Germinal center (tissue), 1 donor: ENCODE measurements around the gene TSHZ1.
"Not testable (repeated sequence)": the region's sequence is repeated elsewhere in the genome, so short reads cannot be mapped to it uniquely, and the experiment has no call there.

Source experiments
- DNase-seq: peaks from one replicate; pipeline ENCODE4 v3.0.0; 2012; ENCODE audit warnings: mixed read lengths, low spot score

Gene TSHZ1

DNA sequence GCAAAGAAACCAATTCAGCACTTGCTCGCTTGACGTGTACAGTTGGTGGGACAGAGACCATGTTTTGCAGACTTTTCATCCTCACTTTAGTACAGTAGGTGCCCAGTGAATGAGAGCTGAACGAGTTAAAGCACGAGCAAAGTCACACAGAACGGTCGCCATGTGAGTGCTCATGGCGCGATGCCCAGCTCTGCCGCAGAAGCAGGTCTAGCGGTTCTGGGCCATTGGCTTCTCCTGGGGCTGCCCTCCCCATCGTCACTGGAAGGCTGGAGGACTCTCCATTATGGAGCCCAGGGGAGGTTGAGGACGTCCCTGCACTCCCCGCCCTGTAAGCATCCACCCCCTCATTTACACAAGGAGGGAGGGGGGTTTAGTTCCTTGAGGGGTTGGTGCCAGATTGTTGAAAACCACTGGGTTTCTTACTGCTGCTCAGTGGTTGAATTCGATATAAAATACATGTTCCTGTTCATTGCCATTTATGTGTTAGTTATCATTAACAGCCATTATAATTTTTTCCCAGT, 26.6 kb upstream of the TSHZ1 start:
- no peak for DNase-seq

DNA sequence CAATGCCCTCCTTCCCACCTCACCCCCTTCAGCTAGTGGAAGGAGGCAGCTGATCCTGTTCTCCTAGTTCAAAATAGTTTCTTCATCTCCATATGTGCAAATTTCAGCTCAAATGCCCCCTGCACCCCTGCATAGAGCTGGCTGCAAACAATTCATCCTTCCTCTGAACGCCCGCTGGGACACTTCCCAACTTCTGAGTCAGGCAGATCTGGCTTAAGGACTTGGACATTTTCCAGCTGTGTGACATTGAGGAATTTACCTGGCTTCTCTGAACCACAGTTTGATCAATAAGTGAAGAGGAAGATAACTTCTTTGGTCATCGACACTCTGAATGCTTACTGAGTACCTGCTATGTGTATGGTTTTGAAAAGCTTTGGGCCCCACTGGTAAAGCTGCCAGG, 25.1 kb upstream of the TSHZ1 start:
- DNase-seq = no peak

DNA sequence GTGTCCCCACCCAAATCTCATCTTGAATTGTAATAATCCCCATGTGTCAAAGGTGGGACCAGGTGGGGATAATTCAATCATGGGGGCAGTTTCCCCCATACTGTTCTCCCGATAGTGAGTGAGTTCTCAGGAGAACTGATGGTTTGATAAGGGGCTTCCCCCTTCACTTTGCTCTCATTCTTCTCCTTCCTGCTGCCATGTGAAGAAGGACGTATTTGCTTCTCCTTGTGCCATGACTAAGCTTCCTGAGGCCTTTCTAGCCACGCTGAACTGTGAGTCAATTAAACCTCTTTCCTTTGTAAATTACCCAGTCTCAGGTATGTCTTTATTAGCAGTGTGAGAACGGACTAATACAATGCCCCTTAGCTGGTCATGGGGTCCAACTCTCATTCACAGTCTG, 22.9 kb upstream of the TSHZ1 start:
- DNase-seq = not testable (repeated sequence)

DNA sequence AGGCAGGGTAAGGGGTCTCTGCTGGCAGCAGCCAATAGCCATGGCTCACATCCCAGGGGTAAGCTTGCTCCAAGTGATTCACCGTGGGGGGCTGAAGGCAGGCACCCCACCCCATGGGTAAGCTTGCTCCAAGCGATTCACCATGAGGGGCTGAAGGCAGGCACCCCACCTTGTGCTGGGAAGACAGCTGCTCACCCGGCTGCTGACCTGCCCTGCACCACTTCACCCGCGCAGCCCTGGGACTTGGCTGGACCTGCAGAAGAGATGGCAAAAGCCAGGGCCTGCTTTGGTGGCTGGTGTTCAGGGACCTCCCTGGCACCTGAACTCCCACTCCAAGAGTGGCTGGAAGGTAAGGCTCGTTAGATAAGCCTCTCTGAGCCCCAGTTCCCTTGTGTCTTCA, 20.9 kb upstream of the TSHZ1 start:
- no peak for DNase-seq

DNA sequence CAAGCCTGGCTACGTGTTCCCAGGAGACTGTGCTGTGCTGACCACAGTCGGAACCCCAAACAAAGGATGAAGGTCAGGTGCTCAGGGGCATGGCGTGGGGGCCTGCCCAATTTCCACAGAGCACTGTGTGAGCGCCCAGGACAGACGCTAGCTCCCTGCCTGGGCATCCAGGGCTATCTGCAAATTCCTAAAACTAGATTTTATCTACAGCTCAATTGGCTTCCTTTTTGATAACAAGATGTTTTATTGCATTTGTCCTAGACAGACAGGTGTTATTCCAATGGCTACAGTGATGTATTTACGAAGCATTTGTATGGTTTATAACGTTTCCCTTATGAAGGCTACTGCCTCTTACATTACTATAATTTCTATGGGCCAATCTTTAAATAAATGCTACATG, 17.7 kb upstream of the TSHZ1 start:
- DNase-seq = no peak

DNA sequence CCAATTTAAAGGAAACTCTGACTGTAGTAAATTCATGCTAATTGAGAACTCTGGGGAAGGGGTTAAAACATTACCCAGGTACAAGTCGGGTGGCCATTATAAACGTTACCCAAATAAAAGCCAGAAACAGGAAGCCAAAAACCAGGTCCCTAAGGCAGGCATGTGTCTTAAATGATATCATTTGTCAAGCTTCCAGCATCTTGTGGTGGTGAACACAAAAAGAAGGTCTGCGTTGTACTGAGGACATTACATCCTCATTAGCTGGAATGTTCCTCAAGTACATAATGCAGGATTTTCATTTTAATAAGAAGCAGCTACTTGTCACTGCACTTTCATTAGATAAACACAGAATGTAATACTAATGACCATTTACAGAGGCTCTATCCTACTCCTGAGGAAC, 12.6 kb upstream of the TSHZ1 start:
- DNase-seq = no peak

DNA sequence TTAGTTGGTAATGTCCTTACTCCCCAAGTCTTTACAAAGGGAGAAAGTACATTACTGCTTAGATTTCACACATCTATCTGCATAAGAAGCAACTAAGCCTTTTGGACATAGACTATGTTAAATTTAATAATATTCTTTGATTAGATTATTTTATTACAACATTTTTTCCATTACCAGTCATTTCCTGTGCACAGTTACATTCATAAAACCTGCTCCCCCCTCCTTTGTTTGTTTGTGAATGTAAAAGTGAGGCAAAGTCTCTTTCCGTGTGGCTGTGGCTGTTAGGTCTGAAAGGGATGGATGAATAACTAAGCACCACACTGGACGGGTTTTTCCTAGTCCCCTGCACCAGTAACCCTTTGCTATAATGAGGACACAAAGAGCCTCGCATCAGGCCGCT, 11.3 kb upstream of the TSHZ1 start:
- no peak for DNase-seq

DNA sequence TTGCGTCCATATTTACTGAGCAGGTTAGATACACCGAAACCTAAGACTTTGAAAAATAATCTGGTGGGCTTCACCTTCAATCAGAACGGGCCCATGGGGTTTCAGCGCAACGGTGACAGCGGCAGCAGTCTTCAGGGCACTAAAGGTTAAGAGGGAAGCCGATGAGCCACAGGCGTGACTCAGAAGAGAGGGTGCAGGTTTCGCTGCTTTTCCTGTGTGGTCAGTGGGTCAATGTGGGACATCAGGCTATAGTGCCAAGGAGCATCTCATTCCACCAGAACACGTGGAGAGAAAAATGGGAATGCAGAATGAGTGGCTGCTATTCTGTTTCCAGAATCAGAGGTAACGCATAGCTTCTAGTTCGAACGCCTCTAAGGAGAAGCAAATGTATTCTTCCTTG, 10.5 kb upstream of the TSHZ1 start:
- no peak for DNase-seq

DNA sequence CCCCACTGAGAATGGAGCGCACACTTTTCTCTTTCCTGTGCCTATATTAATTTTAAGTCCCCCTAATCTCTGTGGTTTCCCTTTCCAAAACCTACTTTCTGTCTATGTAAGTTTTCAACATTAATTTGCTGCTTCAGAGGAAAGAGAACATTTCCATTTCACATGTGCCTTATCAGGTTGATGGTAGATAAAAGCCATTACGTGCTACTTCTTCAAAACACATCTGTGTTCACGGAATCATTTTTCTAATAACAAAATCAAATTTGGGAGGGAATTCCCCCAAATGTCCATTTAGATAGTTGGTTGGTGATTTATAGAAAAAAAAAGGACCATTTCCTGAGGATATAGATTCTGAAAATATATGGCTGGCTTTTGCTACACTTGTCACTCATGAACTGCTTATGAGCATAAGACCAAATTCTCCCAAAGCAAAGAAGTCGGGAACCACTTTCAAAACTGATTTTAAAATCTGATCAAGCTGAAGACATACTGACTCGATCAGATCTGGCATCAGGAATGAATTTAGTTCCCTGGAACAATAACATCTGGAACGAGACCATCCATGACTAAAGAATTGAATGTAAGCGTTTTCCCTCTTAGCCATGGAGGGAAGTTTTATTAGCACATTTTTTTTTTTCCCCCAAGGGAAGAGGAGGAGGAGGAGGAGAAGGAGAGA, 9.9 kb upstream of the TSHZ1 start:
- DNase-seq = no peak

DNA sequence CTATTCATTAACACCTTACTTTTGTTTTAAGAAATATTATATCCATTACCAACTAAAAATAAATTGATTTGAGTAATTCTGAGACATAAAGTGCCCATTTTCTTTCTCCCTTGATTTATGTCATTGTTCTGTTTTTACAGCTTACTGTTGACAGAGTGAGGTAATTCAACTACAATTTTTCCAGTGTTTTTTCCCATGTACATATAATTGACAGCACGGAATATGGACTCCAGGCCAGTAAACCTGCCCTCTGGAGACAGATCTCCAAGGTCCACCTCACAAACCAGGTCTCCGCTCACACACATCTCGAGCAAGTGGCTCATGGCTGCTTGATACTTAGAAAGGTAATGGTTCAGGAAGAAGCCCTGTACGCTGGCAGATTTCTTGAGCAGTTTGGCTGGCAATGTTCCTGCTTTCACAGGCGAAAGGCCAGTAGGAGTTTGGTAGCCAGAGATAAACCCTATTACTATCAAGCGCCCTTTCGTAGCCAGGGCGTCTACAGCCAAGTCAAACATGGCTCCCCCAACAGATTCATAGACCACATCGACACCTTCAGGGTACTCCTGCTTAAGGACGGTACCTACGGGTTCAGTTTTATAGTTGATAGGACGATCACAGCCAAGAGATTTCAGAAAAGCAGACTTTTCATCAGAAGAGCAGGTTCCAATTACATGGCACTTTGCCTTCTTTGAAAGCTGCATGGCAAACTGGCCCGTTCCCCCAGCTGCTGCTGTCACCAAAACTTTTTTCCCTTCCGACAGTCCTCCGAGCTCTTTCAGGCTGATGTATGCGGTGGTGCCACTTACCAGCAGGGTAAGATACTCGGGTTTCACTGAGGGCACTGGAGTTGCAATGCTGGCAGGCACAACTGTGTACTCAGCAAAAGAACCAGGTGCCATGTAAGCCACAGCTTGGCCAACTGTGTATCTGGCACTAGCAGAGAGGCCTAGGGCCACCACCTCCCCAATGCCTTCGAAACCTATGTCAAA, 9.0 kb upstream of the TSHZ1 start:
- no peak for DNase-seq

DNA sequence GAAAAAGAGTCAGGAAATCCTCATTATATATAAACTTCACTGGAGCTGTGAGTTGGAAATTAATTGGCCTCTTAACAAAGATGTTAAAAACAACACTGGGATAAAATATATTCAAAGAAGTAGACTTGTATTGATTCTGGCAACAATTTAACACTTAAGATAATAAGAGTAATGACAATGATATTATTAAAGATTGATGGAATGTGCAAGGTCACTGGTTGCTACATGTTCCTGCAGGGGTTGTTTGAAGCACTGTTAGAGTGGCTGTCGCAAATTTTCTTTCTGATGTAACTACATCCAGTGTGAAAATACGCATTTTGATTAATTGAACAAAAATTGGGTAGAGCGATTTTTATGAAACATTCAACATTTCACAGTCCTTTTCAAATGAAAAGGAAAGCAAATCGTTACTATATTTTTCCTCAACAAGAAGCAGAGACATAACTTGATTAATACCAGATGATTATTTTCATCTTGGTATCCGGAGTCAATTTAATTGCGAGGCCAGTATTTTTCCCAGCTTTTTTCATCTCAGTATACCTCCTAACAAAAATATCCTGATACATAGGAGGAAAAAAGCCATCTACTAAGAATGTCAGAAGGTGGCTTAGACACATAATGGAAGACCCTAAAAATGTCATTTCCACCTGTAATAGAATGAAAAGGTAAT, 7.8 kb upstream of the TSHZ1 start:
- no peak for DNase-seq

DNA sequence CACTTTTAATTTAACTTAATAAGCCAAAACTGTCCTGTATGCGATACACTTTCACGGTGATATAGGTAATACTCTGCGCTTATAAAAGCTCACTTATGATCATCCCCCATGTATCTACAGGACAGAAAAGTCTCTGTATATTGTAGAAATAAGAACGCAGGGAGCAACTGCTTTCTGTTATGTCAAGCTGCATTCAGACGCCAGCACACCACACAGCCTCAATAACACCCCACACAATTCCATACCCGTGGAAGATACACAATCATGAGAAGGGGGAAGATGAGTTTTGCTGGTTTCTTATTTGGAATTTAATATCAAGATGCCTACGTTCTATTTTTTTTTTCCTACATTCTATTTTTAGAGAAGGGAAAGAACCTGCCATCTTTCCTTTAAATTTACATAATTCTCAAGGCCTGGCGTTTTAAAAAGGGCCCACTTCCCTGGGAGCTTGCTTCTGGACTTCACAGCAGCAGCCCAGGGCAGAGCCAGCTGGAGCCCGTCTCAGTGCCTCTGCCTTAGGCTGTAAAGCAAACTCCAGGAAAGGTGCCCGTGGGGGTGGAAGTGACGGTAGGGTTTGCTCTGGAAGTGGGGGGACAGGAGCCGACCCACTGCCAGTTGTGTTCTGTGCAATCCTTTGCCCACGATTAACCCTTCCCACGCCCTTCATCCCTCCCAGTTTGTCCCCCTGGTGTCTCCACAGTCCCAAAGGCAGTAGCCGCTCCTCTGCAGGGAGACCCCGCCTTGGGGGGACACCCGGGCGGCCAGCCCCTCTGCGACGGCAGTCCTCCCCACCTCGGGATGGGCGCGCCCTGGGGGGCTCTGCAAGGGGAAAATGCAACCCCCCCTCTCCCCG, 7.0 kb upstream of the TSHZ1 start:
- DNase-seq = no peak

DNA sequence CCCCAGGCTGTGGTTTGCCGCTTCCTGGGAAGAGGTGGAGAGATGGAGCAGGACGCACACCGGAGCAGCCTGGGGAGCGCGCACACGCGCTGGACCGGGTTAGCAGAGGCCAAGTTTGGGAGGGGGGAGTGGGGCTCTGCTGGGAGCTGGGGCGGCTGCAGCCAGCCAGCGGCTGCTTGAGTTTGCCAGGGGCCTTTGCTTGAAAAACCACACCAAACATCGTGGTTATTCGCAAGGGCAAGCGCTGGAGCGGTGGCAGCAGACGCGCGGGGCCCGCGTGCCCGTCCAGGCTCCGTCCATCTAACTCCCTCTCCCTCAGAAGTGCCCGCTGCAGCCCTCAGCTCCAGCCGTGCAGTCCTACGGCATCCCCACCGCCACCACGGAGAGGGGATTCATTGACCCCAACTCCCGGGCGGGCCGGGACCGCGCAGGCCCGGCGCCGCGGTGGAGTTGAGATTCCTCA, 6.3 kb upstream of the TSHZ1 start:
- no peak for DNase-seq

DNA sequence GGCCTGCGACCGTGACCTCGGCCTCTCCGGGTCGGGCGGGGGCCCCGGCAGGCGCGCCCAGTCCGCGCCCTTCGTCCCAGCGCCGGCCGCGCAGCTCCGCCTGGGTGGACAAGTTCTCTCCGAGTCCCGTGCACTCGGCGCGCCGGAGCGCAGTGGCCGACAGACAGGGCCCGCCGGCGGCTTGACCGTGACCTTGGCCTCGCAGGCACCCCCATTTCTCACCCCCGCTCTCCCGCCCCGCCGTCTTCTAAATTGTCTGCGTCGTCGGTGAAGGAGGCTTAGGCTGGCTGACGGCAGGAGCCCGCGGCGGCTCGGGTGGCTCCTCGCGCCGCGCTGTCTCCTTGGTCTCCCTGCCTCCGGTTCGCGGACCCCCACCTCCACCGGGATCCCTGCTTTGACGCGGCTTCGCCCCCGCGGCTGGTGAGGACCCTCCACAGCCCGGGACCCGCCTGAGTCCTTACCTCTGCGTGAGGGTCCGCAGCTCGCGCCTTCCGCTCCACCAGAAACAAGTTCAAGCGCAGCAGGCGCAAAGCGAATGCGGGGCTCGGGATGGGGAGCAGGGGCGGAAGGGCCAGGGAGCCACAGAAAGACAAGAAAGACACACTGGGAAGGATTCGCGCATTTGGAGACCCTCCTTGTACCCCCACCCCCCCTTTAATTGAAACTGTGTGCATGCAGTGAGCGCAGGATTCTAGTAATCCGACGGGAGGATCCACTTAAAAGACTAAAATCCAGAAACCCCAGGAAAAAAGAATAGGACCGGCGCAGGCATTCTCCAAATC, 5.7 kb upstream of the TSHZ1 start:
- DNase-seq = no peak

DNA sequence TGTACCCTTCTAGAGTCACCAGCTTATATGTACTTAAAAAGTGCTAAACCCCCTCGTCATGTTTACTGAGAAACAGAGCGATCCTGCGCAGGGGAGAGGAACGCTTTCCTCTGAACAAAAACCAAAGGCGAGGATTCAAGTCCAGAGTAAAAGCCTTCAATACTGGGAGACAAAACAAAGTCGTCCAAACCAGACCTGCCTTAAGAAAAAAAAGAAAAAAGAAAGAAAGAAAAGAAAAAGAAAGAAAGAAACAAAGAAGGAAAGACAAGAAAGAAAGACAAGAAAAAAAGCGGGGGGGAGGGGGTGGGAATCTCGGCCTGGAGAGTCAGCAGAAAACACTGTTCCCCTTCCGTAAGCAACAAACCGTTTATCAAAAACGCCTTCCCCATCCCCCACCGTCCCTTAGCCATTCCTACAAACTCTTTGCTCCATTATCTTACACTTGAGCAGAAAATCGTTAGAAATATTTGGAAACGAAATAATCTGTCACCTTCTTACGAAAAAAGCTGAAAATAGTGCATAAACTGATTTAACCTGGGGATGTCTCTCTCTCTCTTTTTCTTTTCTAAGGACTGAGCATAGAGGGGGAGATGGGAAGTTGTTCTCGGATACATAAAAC, 5.0 kb upstream of the TSHZ1 start:
- no peak for DNase-seq

DNA sequence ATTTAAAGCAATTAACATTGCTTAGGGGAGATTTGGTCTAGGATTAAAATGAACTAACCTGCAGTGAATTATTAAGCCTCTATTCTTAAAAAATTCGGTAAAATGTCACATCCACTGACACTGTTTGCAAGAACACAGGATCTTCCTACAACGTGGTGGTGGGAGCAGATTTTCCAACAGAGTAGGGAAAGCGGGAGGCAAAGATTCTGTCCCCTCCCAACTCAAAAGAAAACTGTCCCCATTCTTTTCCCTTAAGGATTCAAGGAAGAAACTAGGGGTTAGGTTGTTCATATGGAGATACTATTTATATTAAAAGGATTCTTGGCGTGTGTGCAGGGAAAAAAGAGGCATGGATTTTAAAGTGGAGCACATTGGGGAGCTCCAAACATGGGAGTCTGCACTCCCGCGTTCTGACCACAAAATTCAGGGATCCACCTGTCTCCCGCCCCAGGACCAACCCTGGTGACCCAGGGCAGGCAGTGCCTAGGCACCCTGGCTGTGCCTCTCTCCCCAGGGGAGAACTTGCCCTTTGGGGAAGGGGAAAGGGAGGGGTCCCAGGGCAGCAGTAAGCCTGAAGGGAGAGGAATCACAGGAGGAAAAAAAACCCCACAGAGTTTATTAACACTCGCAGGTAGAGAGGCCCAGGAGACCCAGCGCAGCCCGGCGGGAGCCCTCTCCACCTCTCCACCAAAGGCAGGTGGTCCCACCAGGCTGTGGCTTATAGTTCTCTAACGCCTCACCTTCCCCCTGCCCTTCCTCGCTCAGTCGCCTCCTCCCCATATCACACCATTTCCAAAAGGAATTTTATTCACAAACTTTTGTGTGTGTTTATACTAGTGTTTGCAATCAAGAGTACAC, 3.9 kb upstream of the TSHZ1 start:
- no peak for DNase-seq

DNA sequence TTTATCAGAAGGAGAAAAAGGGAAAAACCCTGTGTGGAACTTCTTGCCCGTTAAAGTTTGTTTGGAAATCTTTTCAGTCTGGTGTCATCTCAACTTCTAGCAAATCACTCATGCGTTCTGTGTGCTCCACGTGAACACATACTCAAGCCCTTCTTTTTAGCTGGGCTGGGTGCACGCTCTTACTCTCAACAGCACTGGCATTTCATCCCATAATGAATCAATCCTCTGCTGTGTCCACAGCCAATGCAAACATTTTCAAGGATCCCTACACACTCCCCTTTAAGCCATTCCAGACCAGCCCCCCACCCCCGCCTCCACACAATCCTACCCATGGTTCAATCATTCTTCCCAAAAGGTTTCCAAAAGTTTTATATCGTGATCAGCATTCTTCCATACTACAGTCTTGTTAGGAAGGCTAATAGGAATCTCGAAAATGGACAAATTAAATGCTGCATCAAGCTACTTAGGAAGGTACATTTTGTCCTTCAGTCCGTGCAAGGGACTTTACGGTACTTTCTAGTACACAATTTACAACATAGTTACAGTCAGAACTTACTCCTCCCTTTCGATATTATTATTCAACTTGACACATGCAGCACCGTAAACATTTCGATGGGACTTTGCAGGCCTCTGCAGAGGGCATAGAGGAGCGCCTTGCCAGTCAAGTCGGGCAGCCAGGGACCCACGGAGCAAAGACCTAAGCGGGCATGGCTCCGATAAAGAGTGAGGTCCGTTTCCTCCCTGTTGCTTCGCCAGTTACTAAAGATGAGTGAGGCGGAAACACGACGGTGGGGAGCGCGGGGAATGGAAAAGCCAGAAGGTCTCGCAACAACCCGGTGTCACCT, 3.1 kb upstream of the TSHZ1 start:
- DNase-seq = peak; percentile 17

DNA sequence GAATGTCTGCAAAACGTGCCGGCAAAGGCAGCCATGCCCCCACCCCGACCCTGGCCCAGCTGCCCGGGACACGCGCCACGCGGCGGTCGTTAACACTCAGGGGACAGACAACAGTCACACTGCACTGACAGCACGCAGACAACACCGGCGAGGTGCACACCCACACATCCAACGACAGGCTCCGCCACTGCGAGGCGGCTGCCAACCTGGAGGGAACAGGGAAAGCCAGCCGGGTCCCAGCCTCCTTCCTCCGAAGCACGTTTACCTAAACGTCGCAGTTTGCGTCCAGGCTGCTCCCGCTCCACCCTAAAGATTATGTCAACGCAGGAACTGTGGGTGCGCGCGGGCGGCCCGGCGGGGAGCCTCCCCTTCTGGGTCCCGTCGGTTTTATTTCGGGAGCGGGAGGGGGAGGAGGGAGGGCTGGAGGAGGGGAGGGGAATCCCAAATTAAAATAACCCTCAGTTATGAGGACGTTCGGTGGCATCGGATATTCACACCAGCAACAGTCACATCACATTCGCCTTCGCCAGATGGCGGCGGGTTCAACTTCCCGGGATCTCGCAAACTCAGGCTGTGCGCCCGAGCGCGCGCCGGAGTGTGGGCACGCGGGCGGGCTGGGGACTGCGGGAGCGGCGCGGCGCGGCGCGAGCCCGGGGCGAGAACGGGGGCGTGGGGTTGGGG, 2.3 kb upstream of the TSHZ1 start:
- DNase-seq = peak; percentile 17
